Mucosa of descending colon (tissue), 3 donors: Measurements from ENCODE around the gene VAV3. TPM values are rescaled to one million over a fixed set of nuclear protein-coding genes. Genes with fewer than 3 reads are reported as not detected.
"Not testable (repeated sequence)": the region's sequence is repeated elsewhere in the genome, so short reads cannot be mapped to it uniquely, and the experiment has no call there.

Experiments
- ATAC-seq: fragments of 200-7000 bp; cut with Tn5 transposase; one replicate; pipeline ENCODE4 v1.9.1; 2020; ENCODE audit warnings: mild to moderate bottlenecking, moderate library complexity
- DNase-seq, 3 donors: peaks; one replicate each; pipeline ENCODE4 v3.0.0-alpha.2; 2020
- H3K36me3 ChIP-seq: fragments of 200-600 bp; one replicate; pipeline ENCODE4 v1.8.0; 2021; ENCODE audit warnings: low read depth, mild to moderate bottlenecking
- H3K4me1 ChIP-seq: fragments of 200-600 bp; one replicate; pipeline ENCODE4 v1.8.0; 2021; ENCODE audit warnings: low read depth, mild to moderate bottlenecking
- H3K4me3 ChIP-seq: fragments of 200-600 bp; one replicate; pipeline ENCODE4 v1.8.0; 2021; ENCODE audit warnings: mild to moderate bottlenecking
- H3K9me3 ChIP-seq: fragments of 200-600 bp; one replicate; pipeline ENCODE4 v1.8.0; 2021; ENCODE audit warnings: mild to moderate bottlenecking
- intact Hi-C, 2 donors: fragments of 100-400 bp; cut with DNase I in 1 of 2; cut with micrococcal nuclease in 1 of 2; formaldehyde crosslinking; loops; one replicate each; pipeline versions ENCODE4 v1.11.0 to v1.11.1; 2022; cut with DNase I, micrococcal nuclease
- total RNA-seq, 3 donors: library from RNA; stranded (reverse); fragmentation: NEBNext Ultra II Directional in 2 of 3; extraction: Animal tissue kit (Norgen Biotek cat#: 25700) in 2 of 3; gene quantifications; one replicate each; pipeline versions ENCODE4 v1.2.1 to v1.2.4, GENCODE V29; 2021 to 2023
- TF ChIP-seq, protein P1 (sequence below): fragments of 200-600 bp; IDR thresholded peaks from one replicate; pipeline ENCODE4 v1.8.0; 2022; ENCODE audit warnings: antibody characterized with exemption, mild to moderate bottlenecking
- donor health status: DM: no; HTN: no; CAD: no; lungs with moderate emphysema.
- donor health status: DM: no; HTN: no; CAD: no.
- donor health status: DM: no; HTN: yes; CAD: no.

Gene VAV3
- total RNA-seq, 3 donors from 2014 or later = 41.3 to 142 (median 101) TPM

DNA sequence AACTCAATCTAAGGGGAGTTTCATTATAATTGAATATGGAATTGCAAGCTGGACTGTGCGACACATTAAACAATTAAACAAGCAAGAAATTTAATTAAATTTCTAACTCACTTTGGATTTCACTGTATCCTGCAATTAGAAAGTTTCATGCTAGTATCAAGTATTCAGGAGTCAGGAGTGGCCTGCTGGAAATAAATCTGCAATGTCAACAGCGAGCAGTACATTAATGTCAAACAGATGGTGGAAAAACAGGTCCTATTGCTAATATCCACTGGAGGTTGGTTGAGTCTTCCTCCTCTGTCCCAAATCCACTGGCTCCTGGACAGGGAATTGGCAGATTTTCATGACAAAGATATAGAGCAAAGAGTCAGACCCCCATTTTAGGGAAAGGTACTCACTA is 237.1 kb downstream of the VAV3 start:
- TF ChIP-seq, protein P1, sequence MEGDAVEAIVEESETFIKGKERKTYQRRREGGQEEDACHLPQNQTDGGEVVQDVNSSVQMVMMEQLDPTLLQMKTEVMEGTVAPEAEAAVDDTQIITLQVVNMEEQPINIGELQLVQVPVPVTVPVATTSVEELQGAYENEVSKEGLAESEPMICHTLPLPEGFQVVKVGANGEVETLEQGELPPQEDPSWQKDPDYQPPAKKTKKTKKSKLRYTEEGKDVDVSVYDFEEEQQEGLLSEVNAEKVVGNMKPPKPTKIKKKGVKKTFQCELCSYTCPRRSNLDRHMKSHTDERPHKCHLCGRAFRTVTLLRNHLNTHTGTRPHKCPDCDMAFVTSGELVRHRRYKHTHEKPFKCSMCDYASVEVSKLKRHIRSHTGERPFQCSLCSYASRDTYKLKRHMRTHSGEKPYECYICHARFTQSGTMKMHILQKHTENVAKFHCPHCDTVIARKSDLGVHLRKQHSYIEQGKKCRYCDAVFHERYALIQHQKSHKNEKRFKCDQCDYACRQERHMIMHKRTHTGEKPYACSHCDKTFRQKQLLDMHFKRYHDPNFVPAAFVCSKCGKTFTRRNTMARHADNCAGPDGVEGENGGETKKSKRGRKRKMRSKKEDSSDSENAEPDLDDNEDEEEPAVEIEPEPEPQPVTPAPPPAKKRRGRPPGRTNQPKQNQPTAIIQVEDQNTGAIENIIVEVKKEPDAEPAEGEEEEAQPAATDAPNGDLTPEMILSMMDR = no peak
- intact Hi-C loops = no loop called here
- Histone ChIP-seq H3K4me3 (no peak overlapping the region), H3K4me1 (no peaks in the 10 kb centered on the region), H3K36me3 (no peaks in the 10 kb centered on the region), H3K9me3 (no peaks in the 10 kb centered on the region)
- DNase-seq (no peak), ATAC-seq (no peak)

DNA sequence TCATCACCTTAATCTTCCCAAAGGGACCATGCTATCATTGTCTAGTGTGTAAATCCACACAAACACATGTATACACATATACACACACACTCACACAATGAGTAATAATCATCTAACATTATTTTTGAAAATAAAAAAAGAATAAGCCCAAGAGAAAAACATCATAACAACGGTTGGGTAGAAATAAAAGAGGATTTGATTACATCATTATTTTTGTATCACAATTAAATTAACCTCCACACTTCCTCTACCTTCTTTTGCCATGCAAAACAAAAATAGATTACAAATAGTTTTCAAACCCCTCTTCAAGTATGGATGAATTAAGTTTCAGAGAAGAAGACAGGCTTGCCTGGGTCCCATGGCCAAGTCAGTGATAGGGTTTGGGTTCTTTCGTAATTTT is 238.1 kb downstream of the VAV3 start:
- H3K4me3 ChIP-seq = no peak overlapping the region
- no peak for ATAC-seq

DNA sequence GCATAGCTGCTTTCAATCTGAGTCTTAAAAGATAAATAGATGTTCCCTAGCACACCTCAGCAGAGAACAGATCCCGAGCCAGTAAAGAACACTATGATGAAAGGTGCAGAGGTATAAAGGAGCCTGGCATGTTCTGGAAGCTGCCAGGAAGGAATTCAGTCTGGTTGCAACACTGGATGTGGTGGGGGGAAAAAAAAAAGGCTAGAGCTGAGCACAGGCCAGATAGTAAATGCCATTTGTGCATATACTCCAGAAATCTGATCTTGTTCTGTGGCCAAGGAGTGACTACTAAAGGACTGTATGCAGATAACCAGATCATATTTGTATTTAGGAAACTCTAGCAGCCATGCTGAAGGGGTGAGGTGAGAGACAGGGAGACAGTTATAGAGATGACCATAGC is 240.3 kb downstream of the VAV3 start:
- DNase-seq (no peak), ATAC-seq (no peak)
- Histone ChIP-seq H3K36me3 (no peaks in the 10 kb centered on the region), H3K9me3 (no peaks in the 10 kb centered on the region), H3K4me1 (no peaks in the 10 kb centered on the region), H3K4me3 (no peak overlapping the region)
- intact Hi-C loops = no loop called here
- TF ChIP-seq, protein P1 = no peak

More for the DNA sequence above, 238.1 kb downstream of the VAV3 start:
- Histone ChIP-seq H3K4me1 (no peaks in the 10 kb centered on the region), H3K9me3 (no peaks in the 10 kb centered on the region), H3K36me3 (no peaks in the 10 kb centered on the region)
- intact Hi-C loops = no loop called here
- TF ChIP-seq, protein P1 = no peak
- DNase-seq = no peak

DNA sequence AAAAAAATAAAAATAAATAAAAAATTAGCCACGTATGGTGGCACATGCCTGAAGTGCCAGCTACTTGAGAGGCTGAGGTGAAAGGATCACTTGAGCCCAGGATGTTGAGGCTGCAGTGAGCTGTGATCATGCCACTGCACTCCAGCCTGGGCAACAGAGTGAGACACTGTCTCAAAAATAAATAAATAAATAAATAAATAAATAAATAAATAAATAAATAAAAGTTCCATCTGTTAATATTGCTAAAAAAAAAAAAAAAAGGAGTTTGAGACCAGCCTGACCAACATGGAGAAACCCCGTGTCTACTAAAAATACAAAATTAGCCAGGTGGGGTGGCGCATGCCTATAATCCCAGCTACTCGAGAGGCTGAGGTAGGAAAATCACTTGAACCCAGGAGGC is 244.8 kb downstream of the VAV3 start:
- H3K36me3 ChIP-seq, H3K9me3 ChIP-seq, DNase-seq, ATAC-seq, intact Hi-C loops, H3K4me1 ChIP-seq, H3K4me3 ChIP-seq: not testable (repeated sequence)

DNA sequence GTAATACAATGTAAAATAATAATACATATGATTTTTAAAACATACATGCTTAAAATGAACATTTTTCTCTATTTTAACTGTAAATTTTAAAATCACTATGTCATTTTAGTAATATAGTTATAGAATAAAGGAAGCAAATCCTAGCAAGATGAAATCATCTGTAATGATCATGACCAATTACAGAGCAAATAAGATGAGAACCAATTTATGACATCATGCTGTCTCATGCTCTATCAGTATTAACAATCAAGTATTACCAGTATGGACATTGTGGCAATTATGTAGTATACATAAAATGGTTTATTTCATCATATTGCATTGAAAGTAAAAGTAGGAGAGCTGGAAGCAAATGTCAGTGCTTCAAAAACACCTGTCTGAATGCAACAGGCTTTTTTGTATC is 255.0 kb downstream of the VAV3 start:
- ATAC-seq = no peak
- H3K4me1 ChIP-seq = no peaks in the 10 kb centered on the region
- DNase-seq = no peak
- no peak overlapping the region for H3K4me3 ChIP-seq
- intact Hi-C loops = no loop called here
- H3K36me3 ChIP-seq = no peaks in the 10 kb centered on the region
- no peaks in the 10 kb centered on the region for H3K9me3 ChIP-seq
- TF ChIP-seq, protein P1 = no peak

DNA sequence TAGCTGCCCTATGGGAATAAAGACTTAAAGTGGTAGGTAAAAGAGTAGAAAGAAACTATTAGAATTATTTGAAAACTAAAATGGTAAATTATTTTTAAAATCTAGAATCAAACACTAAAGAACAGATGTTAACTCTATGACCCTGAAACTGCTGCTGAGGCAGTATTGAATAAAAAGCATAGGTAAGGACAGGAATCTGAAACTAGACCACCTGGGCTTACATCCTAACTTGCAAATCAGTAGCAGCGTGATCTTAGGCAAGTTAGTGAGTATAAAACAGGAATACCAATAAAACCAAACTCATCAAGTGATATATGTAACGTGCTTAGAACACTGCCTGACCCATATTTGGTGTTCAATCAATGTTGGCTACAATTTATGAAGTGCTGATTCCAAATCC is 257.9 kb downstream of the VAV3 start:
- H3K9me3 ChIP-seq = no peaks in the 10 kb centered on the region
- H3K4me1 ChIP-seq = no peaks in the 10 kb centered on the region
- no peak for DNase-seq
- H3K4me3 ChIP-seq = no peak overlapping the region
- ATAC-seq = no peak
- H3K36me3 ChIP-seq = no peaks in the 10 kb centered on the region
- TF ChIP-seq, protein P1 = no peak
- intact Hi-C loops = no loop called here
